ENCODE measurements around the gene MXRA8.
"Not testable (repeated sequence)": the region's sequence is repeated elsewhere in the genome, so short reads cannot be mapped to it uniquely, and the experiment has no call there.

MXRA8 gene, protein sequence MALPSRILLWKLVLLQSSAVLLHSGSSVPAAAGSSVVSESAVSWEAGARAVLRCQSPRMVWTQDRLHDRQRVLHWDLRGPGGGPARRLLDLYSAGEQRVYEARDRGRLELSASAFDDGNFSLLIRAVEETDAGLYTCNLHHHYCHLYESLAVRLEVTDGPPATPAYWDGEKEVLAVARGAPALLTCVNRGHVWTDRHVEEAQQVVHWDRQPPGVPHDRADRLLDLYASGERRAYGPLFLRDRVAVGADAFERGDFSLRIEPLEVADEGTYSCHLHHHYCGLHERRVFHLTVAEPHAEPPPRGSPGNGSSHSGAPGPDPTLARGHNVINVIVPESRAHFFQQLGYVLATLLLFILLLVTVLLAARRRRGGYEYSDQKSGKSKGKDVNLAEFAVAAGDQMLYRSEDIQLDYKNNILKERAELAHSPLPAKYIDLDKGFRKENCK

DNA sequence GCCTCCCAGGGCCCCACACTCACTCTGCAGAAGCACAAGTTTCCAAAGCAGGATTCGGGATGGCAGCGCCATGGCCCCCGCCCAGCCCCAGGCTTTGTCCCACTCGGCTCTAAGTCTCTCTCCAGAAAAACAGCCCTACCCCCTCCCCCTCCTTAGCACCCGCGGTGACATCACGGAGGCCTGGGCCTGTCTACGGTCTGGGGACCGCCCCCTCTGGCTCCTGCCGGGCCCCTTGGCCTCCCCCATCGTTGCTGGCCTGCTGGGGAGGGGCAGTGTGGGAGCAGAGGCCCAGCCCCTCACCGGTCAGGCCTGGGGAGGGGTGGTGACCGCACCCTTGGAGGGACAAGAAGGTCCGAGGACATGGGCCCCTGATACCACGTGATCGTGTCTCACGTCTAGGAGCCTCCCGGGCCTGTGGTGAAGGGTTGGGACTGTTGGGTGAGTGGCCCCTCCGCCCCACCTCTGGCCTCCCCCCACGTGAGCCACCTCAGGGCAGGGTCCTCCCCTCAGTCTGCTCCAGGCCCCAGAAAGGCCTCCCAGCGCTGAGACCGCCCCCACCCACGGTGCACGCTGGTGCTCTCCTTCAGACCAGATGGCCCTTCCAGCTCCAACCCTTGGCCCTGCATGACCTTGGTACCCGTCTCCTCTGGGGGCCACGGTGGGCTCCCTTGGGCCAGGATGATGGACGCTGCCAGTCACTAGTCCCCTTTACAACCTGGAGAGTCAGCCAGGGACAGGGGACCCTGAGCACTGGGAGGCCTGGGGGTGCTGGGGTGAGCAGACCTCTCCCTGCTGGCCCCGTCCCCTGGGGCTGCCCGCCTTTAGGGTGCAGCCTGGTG, at the start of gene MXRA8:
TSS of gene MXRA8 (minus strand) at position 123 of the 839 bp plus-strand sequence. CDS start at position 72, 51 bp downstream.
- no peak for DNase-seq (ENCODE audit: low spot score)

DNA sequence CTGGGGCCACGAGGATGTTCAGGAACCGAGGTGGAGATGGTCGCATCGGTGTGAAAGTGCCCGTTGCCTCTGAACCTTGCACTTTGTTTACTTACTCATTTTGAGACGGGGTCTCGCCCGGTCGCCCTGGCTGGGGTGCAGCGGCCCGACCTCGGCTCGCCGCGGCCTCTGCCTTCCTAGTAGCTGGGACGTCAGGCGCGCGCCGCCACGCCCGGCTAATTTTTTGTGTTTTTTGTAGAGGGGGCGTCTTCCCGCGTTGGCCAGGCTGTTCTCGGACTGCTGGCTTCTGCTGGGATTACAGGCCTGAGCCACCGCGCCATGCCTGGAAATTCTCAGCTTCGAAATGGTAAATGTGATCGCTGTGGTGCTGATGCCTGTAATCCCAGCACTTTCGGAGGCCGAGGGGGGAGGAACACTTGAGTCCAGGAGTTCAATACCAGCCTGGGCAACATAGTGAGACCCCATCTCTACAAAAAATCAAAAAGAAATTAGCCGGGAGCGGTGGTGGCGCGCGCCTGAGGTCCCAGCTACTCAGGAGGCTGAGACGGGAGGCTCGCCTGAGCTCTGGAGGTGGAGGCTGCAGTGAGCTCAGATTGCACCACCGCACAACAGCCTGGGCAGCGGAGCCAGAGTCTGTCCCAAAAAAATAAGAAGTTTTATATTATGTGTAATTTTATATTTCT, 49.4 kb upstream of the MXRA8 start:
- no peak for DNase-seq (ENCODE audit: low spot score)

DNA sequence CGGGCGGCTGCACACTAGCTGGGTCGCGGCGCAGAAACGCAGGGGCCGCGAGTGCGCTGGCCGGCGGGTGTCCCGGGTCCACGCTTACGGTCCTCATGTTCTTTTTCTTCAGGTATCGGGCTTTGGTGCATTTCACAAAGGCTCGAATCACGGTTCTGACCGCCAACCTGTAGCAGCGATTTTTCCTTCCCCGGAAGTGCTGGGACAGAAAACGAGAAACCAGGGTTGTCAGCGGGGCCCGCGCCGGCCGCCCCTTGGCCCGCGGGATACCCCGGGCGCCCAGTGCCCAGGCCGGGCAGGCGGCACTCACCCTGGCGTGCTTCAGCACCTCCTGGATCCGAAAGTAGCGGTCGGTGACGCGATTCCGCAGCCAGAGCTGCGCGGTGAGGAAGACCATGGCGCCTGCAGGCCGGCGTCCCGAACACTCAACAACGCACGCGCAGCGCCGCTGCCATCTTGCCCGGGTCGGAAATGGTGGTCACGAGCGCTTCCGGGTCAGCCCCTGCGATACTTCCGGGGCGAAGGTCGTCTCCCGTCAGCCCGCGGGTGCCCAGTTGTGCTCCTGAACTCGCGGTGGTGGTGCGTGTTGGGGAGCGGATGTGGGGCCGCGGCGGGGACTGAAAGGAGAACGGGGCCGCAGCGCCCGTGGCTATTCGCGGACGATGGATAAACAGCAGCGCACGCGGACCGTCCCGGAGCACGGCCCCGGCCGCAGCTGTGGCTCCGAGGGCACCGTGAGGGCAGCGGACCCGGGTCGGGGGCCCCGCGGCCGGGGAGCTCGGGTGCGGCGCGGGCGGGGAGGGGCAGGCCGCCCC, 48.7 kb upstream of the MXRA8 start, which contains the start of gene MRPL20:
TSS of gene MRPL20 (minus strand) at position 473 of the 815 bp plus-strand sequence. CDS start at position 397, 76 bp downstream.
- peak; percentile 87 for DNase-seq (ENCODE audit: low spot score)

DNA sequence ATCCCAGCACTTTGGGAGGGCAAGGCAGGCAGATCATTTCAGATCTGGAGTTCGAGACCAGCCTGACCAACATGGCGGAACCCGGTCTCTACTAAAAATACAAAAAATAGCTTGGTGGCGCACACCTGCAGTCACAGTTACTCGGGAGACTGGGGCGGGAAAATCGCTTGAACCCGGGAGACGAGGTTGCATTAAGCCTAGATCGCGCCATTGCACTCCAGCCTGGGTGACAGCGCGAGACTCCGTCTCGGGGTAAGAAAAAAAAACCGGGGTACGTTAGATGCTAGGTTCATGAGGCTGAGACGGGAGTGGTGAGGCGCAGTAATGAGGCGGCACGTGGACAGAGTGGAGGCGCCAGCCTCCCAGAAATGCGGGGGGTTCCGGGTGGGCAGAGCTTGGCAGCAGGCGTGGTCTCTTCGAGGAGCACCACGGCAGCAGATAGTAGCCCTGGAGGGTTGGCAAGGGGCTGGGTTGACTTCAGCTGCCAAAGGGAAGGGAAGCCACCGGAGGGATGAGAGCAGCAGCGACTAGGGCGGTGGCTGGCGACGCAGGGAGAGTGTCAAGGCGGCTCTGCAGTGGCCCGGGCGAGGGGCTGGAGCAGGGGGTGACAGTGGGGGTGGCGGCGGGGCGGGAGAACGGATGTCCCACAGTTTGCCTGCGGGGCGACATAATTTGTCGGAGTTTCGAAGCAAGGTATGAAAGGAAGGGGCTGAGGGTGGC, 47.9 kb upstream of the MXRA8 start:
- DNase-seq (ENCODE audit: low spot score): no peak

DNA sequence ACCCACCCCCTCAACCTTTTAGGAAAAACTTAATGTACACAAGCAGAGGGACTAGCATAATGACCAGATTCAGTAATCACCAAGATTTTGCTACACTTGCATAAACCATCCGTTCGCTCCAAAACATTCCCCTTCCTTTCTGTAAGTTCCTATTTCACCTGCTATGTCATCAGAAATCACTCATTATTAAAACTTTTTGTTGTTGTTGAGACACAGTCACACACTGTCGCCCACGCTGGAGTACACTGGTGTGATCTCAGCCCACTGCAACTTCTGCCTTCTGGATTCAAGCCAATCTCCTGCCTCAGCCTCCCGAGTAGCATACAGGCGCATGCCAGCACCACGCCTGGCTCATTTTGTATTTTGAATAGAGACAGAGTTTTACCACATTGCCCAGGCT, 45.3 kb upstream of the MXRA8 start:
- DNase-seq (ENCODE audit: low spot score): no peak

GRCh38 chr1:1402901-1403392, 44.6 kb upstream of the MXRA8 start:
- not testable (repeated sequence) for DNase-seq (ENCODE audit: low spot score)

DNA sequence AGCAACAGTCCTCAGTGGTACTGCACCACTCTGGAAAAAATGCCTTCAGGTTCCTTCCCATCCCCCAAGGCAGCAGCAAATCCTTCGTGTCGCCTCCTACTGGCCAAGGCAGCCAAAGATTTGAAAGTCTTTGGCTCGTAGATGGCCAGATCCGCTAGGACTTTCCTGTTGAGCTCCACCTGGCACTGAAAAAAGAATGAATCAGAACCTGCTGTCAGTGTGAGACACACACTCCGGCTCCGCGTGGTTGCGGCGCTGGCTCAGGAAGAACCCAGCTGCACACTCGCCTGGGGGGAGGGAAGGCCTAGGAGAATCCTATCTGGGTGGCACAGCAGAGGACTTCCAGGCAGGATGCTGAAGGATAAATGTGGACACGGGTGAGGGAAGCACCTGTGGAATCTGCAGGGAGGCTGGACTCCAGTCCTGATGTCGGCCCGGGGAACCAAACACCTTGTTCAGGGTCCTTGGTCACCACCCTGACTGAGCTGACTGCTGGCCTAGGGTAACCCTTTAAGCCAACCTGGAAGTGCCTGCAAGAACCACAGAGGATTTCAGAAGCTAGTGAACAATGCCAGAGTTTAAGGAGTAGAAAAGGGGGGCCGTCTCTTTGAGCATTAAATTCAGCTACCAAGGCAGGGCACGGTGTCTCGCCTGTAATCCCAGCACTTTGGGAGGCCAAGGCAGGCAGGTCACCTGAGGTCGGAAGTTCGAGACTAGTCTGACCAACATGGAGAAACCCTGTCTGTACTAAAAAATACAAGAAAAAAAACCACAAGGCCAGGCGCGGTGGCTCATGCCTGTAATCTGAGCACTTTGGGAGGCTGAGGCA, 43.9 kb upstream of the MXRA8 start:
- no peak for DNase-seq (ENCODE audit: low spot score)

- no peak for DNase-seq (ENCODE audit: low spot score)
Observed at GRCh38 chr1:1401457-1402010, 43.2 kb upstream of the MXRA8 start.

- DNase-seq (ENCODE audit: low spot score): no peak
Observed at GRCh38 chr1:1400576-1401456, 42.5 kb upstream of the MXRA8 start.

DNA sequence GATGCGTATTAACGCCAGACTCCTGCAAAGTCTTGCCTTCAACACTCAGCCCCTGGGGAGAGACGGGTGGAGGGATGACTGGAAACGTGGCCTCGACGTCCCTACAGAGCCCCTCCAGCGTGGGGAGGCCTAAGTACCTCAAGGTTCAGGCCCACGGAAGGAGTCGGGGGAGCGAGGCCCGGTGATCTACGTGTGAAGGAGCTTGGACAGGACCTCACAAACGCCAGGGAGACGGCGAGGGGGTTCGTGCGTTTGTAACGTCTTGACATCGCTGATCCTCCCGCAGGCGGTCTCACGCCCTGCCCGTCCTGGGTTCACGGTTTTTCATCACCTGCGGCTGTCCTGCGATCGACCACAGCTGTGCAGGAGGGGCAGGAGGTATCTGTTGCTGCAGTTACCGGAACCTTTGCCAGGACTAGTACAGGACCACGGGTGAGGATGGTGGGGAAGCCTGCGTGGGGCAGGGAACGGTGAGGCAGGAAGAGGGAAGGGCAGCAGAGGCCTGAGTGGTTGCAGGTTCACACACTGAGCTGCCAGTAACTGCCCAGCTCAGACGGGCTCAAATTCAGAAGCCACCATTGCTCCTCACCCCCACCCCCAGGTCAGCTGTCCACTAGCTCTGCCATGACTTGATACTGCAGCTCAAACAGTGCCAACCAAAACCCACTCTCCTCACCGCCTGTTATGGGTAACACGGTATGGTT, 41.7 kb upstream of the MXRA8 start:
- no peak for DNase-seq (ENCODE audit: low spot score)

DNA sequence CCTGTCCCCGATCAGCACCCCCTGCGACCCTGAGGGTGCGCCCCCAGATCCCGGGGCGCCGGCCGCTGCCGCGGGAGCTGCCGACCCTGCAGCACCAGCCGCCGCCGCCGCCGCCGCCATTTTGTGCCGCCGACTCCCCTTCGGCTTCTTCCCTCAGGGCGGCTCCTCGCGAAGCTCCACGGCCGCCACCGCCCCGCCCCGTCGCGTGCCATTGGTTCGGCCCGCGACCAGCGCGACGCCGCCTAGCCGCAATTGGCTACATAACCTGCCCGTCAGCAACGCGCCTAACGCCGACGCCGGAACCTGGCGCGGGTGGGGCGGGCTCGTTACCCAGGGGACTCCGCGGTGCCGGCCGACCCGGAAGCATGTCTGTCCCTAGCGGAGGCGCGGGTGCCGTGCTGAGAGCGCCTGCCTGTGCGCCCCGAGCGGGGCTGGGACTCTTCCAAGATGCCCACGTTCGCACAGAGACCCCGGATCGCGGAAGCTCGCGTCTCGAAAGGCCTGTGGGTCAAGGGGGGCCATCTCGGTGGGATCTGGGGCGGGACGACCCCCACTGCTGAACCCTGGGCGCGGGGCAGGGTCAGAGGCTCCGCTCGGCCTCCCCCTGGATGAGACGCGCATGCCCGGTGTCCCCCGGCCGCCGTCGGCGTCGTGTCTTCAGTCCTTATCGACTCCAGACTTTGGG, 41.0 kb upstream of the MXRA8 start, which contains the start of gene CCNL2:
TSS of gene CCNL2 (minus strand) at position 149 of the 685 bp plus-strand sequence. CDS start at position 120, 29 bp downstream.
- peak; percentile 94 for DNase-seq (ENCODE audit: low spot score)

GRCh38 chr1:1398677-1399186, 40.4 kb upstream of the MXRA8 start:
- DNase-seq (ENCODE audit: low spot score): no peak

GRCh38 chr1:1397839-1398523, 39.6 kb upstream of the MXRA8 start:
- no peak for DNase-seq (ENCODE audit: low spot score)

- no peak for DNase-seq (ENCODE audit: low spot score)
Observed at GRCh38 chr1:1395166-1395565, 36.8 kb upstream of the MXRA8 start.

GRCh38 chr1:1394116-1394515, 35.8 kb upstream of the MXRA8 start:
- DNase-seq (ENCODE audit: low spot score): no peak

DNA sequence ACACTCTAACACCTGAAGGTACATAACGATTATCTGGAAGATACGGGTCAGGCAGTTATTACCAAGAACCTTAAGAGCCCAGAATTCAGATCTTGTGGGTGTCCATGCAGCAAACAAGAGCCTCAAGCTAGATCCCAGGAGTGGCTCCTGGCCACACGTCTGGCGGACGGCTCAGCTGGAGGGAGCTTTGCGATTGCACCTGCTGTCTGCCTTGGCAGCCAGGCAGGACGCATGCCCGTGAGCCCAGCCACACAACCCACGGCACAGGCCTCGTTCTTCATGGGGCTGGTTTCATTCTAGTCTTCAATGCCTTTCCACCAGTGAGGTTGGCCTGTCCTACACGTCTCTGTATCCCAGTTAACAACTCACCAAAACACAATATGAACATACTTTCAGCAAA, 35.1 kb upstream of the MXRA8 start:
- no peak for DNase-seq (ENCODE audit: low spot score)

Data from pons (tissue), 1 donor.